GM10266 (cell line): ENCODE measurements around the gene PTPRN2.

Experiments used
- DNase-seq: peaks from one replicate; pipeline ENCODE4 v3.0.0; 2012; ENCODE audit errors: extremely low spot score
- TF ChIP-seq, protein P1 (sequence below): IDR thresholded peaks from 2 replicates; pipeline ENCODE4 v1.5.1; 2012; ENCODE audit warnings: mild to moderate bottlenecking, low read depth; ENCODE audit not compliant: control insufficient read depth, insufficient read depth; ENCODE audit errors: missing control alignments

The PTPRN2 gene

GRCh38 chr7:158116235-158116634, 471.4 kb downstream of the PTPRN2 start:
- DNase-seq = no peak
- TF ChIP-seq, protein P1, sequence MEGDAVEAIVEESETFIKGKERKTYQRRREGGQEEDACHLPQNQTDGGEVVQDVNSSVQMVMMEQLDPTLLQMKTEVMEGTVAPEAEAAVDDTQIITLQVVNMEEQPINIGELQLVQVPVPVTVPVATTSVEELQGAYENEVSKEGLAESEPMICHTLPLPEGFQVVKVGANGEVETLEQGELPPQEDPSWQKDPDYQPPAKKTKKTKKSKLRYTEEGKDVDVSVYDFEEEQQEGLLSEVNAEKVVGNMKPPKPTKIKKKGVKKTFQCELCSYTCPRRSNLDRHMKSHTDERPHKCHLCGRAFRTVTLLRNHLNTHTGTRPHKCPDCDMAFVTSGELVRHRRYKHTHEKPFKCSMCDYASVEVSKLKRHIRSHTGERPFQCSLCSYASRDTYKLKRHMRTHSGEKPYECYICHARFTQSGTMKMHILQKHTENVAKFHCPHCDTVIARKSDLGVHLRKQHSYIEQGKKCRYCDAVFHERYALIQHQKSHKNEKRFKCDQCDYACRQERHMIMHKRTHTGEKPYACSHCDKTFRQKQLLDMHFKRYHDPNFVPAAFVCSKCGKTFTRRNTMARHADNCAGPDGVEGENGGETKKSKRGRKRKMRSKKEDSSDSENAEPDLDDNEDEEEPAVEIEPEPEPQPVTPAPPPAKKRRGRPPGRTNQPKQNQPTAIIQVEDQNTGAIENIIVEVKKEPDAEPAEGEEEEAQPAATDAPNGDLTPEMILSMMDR = no peak

DNA sequence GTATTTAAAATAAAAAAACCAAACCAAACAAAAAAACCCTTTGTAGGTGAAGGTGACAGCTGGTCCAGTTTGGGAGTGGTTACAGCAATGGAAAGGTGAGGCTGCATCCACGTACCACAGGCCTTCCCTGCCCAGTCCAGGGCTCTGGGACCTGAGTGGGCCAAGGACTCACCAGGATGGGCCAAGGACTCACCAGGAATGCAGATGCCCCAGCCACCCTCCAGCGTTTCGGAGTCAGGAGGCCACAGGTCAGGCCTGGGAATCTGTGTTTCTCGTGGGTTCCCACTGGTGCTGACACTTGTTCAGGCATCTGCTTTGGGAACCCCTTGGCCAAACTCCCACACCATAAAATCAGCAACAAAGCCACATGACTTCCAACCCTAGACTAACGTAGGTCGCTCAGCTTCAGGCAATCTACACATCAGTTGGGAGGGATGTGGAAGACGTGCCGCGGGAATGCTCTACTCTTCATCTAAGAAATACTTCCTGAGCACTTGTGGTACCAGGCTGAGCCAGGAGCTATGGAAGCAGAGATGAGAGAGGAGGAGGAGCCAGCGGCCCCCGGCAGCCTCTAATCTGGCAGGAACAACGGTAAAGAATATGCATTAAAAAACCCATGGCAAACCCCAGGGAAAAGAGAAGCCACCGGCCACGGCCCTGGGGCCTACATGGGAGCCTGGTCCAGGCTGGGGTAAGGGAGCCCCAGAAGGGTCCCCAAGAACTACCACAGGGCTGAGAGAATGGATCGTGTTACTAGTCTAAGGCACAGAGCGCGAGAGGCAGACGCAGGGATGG, 473.4 kb downstream of the PTPRN2 start:
- DNase-seq = no peak
- TF ChIP-seq, protein P1 = no peak

DNA sequence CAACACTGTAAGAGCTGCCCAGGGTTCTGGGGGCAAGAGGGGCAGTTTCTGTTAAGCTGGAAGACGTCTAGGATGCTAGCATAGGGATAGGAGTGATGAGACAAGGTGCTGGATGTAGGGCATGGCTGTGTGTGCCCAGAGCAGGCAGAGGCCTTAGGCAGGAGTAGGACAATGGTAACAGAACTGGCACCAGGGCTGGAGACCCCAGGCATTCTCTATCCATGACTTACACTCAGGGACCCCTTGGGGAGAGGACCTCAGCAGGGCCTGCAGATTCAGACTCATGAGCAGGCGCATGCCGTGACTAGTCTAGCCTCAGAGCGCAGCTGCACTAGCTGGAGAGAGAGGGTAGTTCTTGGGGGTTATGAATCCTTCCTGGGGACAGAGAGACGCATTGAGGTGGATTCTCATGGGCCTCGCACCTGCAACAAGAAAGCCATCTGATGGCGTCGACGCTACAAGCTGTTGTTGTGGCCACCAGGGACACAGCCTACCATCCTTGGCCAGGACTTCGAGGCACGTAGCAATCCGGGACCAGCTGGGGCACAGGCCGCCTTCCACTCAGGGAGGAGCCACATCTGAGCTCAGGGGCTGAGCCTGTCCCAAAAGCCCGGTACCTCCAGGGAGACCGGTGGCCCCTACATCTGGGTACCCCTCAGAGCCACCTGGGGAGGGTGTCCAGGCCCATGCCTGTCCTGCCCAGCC, 474.1 kb downstream of the PTPRN2 start:
- DNase-seq = no peak
- TF ChIP-seq, protein P1 = no peak

DNA sequence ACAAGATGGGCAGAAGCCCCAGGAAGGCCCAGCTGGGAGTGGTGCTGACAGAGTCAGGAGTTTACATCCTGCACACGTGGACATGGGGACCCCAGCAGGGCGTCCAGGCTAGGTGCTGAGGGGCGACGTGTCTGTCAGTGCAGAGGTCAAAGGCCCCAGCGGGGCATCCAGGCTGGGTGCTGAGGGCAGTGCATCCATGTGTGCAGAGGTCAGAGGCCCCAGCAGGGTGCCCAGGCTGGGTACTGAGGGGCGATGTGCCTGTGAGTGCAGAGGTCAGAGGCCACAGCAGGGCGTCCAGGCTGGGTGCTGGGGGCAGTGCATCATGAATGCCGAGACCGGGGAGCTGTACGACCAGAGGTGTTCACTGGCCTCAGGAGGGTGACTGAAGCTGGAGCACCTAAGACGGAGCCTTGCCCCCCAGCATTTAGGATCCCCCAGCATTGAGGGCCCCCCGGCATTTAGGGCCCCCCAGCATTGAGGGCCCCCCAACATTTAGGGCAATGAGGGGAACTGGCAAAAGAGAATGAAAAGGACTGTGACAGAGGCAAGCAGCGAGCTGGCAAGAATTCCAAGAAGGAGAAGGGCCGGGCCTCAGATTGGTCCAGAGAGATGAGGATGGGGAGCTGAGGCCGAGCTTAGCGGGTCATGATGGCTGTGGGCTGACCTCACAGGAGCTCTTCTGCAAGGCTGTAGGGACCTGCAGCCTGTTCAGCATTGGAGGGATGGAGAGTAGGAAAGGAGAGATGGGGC, 474.9 kb downstream of the PTPRN2 start:
- TF ChIP-seq, protein P1 = no peak
- no peak for DNase-seq

DNA sequence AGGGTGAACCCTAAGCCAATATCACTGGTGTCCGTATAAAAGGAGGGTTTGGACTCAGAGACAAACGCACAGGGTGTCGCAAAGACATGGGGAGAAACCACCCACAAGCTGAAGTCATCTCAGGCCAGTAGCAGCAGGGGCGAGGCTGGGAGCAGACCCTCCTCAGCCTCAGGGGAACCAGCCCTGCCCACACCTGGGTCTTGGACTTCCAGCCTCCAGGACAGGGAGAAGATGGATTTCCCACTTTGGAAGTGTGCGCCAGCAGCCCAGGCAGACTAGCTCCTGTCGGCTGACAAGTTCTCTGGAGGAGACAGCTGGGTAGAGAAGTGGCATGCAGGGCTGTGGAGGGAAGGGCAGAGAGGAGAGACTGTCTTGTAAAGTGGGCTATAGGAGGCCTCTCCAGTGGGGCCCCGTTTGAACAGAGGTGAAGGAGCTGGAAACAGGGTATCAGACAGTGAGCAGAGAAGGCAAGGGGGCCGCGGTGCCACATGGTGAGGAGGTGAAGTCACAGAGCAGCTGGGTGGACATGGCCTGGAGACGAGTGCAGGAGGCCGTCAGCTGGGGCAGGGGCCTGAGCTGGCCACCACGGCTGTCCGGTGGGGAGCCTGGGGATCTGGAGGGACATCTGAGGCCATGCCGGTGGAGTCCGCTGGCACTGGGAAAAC, 475.6 kb downstream of the PTPRN2 start:
- TF ChIP-seq, protein P1 = no peak
- DNase-seq = no peak

DNA sequence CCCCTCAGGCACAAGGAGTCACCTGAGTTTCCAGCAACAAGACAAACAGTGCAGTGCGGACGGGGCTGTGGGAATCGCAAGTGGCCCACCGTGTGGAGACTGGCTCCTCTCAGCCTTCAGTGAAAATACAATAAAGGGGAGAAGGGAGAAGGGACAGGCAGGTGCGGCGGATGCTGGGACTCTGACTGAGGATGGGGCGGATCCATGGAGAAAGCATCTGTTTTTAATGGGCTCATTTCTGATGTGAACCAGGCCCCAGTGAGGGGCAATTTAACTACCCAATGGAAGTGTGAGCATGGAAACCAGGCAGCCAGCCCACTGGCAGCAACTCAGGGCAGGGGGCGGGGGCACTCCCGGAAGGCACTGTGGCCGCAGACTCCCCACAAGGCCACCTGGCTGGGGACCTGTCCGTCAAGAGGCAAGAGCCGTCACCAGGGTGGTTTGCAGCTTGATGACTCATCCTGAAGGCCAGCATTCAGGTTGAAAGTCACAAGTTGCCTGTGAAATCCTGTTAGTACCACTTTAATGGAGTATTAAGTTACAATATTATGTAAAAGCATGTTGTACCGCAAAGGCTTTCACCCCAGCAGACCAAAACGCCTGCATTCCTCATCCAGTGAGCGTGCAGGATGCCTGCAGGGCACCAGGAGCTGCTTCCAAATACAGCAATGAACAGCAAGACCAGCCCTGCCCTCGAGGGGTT, 476.4 kb downstream of the PTPRN2 start:
- TF ChIP-seq, protein P1 = no peak

More for the DNA sequence above, 476.4 kb downstream of the PTPRN2 start:
- no peak for DNase-seq
